ENCODE measurements around the gene LRRC23. TPM values are rescaled to one million over a fixed set of nuclear protein-coding genes. Genes with fewer than 3 reads are reported as not detected.
A peak's percentile ranks its signal among the peaks of the same experiment; 100 is the strongest.

LRRC23 gene
- polyA plus RNA-seq, 2 of the 4 experiments (the other 2 are of a cell fraction): 19.1 to 33.3 TPM

DNA sequence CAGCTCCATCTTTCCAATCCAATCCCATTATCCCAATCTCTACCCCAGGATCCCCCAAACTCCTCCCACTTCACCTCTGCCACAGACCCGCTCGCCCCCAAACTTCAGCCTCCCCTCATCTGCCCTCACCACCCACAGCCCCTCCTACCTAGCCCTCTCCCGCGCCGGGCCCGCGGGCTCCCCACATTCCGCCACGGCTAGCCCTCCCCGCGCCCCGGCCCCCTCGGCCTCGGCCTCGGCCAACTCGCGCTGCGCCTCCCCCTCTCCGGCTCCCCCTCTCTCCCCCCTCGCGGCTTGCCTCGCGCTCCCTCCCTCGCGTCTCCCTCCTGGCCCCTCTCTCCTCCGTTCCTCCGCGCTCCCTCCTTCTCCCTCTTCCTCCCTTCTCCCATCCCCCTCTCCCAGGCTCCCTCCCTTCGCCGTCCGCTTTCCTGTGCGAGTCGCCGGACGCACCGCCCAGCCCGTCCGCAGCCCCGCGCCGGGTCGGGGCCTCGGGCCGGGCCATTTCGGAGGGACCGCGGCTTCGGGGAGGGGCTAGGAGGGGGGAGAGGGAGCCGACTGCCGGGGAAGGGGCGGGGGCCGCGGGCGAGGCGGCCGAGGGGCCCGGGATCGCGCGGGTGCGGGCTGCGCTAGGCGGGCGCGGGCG lies 22.9 kb downstream of the LRRC23 start, which contains the start of gene ATN1:
ATN1 (plus strand) TSS at position 581 of the 643 bp plus-strand sequence. CDS start 6,043 bp downstream, outside the sequence.
- ChIA-PET CTCF (interaction anchor here (0.6 to 18.2 kb wide), 7 partner anchors 13 to 103 kb away, joined by 3 to 370 read pairs (median 38); partner anchors contain the start of genes C12orf57, ENO2, PTPN6 and RNU7-1), POLR2A (interaction anchor here (0.8 to 4.1 kb wide), 7 partner anchors 9 to 60 kb away, joined by 3 to 44 read pairs (median 14); partner anchors contain the start of genes C12orf57, RNU7-1, SPSB2 and TPI1)
- H3K27ac ChIP-seq: peak within 1 kb of the TSS; percentile 99 to 100
- H3K4me3 ChIP-seq: peak within 1 kb of the TSS; percentile 93
- H3K4me2 ChIP-seq: peak within 1 kb of the TSS; percentile 82
- TF ChIP-seq, protein P1, sequence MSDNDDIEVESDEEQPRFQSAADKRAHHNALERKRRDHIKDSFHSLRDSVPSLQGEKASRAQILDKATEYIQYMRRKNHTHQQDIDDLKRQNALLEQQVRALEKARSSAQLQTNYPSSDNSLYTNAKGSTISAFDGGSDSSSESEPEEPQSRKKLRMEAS (IDR thresholded peaks at IDR 0.05): peak; percentile 54
- peak; percentile 67 for TF ChIP-seq POLR2A (IDR thresholded peaks at IDR 0.05; ENCODE audit: low read length)
- TF ChIP-seq PHF8 (IDR thresholded peaks at IDR 0.05; ENCODE audit: borderline replicate concordance, low read depth): peak; percentile 48; the same call in 1 of the 2 replicates
- TF ChIP-seq, protein P2, sequence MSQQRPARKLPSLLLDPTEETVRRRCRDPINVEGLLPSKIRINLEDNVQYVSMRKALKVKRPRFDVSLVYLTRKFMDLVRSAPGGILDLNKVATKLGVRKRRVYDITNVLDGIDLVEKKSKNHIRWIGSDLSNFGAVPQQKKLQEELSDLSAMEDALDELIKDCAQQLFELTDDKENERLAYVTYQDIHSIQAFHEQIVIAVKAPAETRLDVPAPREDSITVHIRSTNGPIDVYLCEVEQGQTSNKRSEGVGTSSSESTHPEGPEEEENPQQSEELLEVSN (IDR thresholded peaks at IDR 0.05; ENCODE audit: borderline replicate concordance, low read depth): peak; percentile 33; the same call in 1 of the 2 replicates
- no peak for TF ChIP-seq EP300 (IDR thresholded peaks at IDR 0.05)
- no peak for TF ChIP-seq EHF (CRISPR knock-in tag; IDR thresholded peaks at IDR 0.05)
- no peak for TF ChIP-seq RFX5 (IDR thresholded peaks at IDR 0.05)
- TF ChIP-seq, protein P3, sequence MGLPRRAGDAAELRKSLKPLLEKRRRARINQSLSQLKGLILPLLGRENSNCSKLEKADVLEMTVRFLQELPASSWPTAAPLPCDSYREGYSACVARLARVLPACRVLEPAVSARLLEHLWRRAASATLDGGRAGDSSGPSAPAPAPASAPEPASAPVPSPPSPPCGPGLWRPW (IDR thresholded peaks at IDR 0.05): no peak
- TF ChIP-seq EHMT2 (IDR thresholded peaks at IDR 0.05; ENCODE audit: low read depth): no peak
- TF ChIP-seq FOSL2 (IDR thresholded peaks at IDR 0.05): no peak
- no peak for TF ChIP-seq FOSL2 (CRISPR knock-in tag; IDR thresholded peaks at IDR 0.05)
- no peak for TF ChIP-seq TP53 (CRISPR knock-in tag; IDR thresholded peaks at IDR 0.05)
- no peak for TF ChIP-seq KDM1A (IDR thresholded peaks at IDR 0.05; ENCODE audit: low read depth)
- peak in 1 of 2 experiments; percentile 39; a peak in 1 of 5 replicates for TF ChIP-seq JUN (IDR thresholded peaks at IDR 0.05)
- TF ChIP-seq HOXA7 (CRISPR knock-in tag; IDR thresholded peaks at IDR 0.05): no peak
- TF ChIP-seq, protein P4, sequence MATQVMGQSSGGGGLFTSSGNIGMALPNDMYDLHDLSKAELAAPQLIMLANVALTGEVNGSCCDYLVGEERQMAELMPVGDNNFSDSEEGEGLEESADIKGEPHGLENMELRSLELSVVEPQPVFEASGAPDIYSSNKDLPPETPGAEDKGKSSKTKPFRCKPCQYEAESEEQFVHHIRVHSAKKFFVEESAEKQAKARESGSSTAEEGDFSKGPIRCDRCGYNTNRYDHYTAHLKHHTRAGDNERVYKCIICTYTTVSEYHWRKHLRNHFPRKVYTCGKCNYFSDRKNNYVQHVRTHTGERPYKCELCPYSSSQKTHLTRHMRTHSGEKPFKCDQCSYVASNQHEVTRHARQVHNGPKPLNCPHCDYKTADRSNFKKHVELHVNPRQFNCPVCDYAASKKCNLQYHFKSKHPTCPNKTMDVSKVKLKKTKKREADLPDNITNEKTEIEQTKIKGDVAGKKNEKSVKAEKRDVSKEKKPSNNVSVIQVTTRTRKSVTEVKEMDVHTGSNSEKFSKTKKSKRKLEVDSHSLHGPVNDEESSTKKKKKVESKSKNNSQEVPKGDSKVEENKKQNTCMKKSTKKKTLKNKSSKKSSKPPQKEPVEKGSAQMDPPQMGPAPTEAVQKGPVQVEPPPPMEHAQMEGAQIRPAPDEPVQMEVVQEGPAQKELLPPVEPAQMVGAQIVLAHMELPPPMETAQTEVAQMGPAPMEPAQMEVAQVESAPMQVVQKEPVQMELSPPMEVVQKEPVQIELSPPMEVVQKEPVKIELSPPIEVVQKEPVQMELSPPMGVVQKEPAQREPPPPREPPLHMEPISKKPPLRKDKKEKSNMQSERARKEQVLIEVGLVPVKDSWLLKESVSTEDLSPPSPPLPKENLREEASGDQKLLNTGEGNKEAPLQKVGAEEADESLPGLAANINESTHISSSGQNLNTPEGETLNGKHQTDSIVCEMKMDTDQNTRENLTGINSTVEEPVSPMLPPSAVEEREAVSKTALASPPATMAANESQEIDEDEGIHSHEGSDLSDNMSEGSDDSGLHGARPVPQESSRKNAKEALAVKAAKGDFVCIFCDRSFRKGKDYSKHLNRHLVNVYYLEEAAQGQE (IDR thresholded peaks at IDR 0.05): no peak
- ATAC-seq (peak; percentile 11 to 23; a peak in 5 of 6 replicates), FAIRE-seq (no peak), DNase-seq (ENCODE audit: low read depth in 1 of 2, low spot score in 1 of 2) (peak; percentile 56 to 59)
- WGBS (ENCODE audit: missing lambda C conversion rate): 7% methylated on average over 22 of the region's 66 CpGs
- H3K9me3 ChIP-seq: no peaks in the 10 kb centered on the region
- peaks cover 50% of the 10 kb centered on the region for H3K4me1 ChIP-seq

DNA sequence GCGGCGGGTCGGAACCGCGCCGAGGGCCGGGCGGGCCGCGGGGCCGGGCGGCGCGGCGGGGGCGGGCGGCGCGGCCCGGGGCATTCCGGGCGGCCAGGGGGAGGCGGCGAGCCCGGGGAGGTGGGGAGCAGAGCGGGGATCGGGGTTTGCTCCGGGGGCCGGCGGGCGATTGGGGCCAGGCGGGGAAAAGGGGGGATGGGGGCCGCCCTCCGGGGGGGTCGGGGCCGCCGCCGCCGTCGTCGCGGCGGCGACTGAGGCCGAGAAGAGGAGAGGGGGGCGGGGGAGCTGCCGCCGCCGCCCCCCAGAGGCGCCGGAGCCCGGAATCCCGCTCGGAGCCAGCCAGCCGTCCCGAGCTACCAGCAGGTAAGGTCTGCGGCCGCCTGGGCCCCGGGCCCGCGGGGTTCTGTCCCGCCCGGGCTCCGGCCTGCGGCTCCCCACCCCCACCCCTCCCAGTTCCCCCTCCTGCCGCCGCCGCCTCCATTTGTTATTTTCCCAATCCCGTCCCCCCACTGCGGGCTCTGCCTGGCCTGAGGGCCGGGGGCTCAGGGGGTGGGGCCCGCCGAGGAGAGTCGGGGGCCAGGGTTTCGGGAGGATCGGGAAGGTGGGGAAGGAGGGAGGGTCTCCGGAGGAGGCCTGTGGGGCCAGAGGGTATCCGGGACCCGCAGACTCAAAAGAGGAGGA lies 23.5 kb downstream of the LRRC23 start:
- Histone ChIP-seq H3K4me3 (peak overlapping the region; percentile 93), H3K4me2 (peak overlapping the region; percentile 74), H3K27ac (peak overlapping the region; percentile 99 to 100), H3K9me3 (no peaks in the 10 kb centered on the region), H3K4me1 (peaks cover 54% of the 10 kb centered on the region)
- CTCF ChIA-PET: interaction anchor here (3.2 to 18.2 kb wide), 4 partner anchors 14 to 58 kb away, joined by 11 to 370 read pairs (median 137); partner anchors contain the start of genes C12orf57, ENO2, PTPN6 and RNU7-1
- ATAC-seq (no peak), FAIRE-seq (no peak), DNase-seq (ENCODE audit: low read depth in 1 of 2, low spot score in 1 of 2) (no peak)
- POLR2A ChIA-PET: interaction anchor here (0.6 to 1.7 kb wide), 3 partner anchors 8 to 15 kb away, joined by 3 to 9 read pairs (median 3); no protein-coding TSS in a partner anchor
- 0% methylated on average over 10 of the region's 79 CpGs for WGBS (ENCODE audit: missing lambda C conversion rate)
- TF ChIP-seq JUN (IDR thresholded peaks at IDR 0.05): peak in 1 of 2 experiments; percentile 28; a peak in 2 of 5 replicates
- TF ChIP-seq, protein P5, sequence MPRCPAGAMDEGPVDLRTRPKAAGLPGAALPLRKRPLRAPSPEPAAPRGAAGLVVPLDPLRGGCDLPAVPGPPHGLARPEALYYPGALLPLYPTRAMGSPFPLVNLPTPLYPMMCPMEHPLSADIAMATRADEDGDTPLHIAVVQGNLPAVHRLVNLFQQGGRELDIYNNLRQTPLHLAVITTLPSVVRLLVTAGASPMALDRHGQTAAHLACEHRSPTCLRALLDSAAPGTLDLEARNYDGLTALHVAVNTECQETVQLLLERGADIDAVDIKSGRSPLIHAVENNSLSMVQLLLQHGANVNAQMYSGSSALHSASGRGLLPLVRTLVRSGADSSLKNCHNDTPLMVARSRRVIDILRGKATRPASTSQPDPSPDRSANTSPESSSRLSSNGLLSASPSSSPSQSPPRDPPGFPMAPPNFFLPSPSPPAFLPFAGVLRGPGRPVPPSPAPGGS (IDR thresholded peaks at IDR 0.05): no peak

All from A549 (cell line).